ENCODE results near the gene DDO.
"Not testable (repeated sequence)": the region's sequence is repeated elsewhere in the genome, so short reads cannot be mapped to it uniquely, and the experiment has no call there.

DDO gene

DNA sequence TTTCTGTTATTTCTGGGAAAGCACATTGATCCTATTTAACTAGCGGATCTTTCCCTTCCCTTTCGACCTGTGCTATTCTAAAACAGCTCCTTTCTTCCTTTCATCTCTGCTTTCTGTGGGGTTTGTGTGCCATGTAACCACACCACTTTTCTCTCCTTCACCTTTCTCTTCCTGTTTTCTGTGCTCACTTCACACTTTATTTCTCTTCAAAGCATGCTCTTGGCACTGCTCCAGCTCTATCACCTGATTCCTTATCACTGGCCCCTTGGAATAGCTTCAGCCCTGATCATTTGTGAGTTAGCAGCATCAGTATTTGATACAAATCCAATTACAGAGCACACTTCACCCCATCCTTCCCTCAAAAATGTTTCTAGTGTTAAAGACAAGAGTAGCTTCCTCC is 49.1 kb downstream of the DDO start:
- DNase-seq, result no peak

DNA sequence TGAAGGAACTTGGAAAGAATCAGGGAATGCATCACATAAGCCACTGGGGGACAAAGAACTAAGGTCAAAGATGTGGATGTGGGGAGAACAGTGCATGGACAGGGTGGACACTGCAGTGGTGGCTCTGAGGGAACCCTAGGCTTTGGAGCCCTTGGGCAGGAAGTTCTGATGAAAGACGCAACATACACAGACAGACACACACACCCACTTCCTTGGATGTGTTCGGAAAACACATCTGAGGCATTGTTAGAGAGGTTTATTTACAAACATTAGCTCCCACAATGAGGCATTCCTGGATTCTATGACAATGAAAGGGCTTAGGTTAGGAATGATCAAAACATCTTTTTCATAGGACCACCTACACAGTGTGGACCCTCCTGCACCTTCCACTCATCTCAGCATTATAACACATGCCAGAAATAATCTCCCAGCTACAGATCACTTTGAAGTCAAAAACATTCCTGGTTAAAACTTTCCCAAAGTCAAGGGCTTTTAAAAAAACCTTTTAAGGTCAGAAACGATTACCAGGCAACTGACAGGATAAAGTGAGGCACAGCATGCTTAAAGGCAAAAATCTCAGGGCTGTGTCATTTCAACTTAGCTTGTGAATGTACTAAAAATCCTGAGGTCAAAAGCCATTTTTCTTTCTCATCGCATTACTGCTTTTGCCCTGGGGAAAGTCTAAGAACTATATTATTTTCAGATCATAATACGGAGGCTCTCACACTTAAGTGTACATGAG is 50.8 kb downstream of the DDO start:
- no peak for DNase-seq

DNA sequence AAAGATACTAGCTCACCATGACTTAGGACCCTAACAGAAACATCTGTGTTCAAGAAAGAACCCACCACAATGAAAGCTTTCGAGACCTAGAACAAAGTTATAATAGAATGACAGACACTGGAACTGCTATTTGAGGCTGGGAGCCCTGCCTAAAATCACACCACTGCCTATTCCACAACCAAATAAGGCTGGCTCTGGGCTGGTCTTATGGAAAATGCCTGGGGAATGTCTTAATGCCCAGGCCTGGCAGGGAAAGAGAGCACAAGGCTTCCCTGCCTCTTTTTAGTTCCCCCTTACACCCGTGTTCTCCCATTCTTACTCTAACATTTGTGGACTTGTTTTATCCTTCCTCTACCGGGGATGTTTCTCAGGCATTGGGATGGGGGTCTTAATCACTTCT is 51.6 kb downstream of the DDO start:
- DNase-seq, result no peak

DNA sequence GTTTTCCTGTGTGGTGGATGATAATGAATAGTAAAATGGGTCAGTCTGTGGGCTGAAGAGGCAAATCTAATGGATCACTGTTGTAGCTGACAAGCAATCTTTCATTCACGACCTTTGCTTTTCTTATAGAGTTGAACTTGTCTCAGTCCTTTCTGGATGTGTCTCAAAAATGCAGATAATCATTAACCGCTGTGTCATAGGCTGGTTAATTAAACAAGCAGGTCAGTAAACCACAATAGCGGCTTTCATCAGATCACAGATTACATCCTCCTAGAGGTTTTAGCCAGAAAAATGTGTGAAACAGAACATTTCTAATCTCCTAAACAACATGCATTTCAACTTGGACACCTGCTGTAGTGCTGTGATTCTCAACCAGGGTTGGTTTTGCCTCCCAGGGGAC is 54.7 kb downstream of the DDO start:
- no peak for DNase-seq

DNA sequence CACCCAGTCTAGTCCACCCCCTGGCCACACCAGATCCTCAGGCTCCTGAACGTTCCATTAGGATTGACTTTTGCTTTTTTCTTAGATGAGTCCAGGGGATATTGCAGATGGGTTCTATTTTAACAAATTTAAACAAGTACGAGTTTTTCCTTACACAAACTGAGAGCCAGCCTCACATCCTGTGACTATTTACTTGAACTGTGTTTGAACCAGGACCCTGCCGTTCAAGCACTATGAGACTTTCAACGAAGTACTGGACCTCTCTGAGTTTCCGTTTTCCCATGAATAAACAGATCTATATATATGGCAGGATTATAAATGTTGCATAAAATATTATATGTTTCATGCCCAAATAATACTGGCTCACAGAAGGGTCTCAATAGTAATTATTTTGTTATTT is 55.8 kb downstream of the DDO start:
- DNase-seq, result no peak

DNA sequence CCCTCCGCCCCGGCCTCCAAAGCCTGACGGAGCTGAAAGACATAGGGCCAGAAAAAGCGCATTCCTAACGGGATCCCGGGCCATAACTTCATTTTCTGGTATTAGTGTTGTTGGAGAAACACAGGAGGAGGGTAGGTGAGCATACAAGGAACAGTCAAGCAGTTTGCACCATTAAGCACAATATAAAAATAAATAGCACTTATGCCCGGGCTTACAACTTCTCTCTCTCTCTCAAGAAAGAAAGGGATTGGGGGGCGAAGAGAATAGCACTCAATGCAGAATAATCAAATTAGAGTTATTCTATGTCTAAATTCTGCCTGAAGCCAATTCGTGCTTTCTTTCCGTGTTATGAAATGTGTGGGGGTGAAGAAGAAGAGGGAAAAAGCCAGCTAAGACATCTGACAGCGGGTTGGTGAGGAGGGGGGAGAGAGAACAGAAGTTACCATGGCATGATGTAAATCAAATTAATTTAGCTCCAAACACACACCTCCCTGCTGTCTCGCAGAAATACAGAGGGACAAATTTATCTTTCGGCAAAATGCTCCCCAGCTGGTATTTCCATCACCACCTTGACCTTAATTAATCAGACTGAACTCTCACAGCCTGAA is 56.7 kb downstream of the DDO start:
- no peak for DNase-seq

DNA sequence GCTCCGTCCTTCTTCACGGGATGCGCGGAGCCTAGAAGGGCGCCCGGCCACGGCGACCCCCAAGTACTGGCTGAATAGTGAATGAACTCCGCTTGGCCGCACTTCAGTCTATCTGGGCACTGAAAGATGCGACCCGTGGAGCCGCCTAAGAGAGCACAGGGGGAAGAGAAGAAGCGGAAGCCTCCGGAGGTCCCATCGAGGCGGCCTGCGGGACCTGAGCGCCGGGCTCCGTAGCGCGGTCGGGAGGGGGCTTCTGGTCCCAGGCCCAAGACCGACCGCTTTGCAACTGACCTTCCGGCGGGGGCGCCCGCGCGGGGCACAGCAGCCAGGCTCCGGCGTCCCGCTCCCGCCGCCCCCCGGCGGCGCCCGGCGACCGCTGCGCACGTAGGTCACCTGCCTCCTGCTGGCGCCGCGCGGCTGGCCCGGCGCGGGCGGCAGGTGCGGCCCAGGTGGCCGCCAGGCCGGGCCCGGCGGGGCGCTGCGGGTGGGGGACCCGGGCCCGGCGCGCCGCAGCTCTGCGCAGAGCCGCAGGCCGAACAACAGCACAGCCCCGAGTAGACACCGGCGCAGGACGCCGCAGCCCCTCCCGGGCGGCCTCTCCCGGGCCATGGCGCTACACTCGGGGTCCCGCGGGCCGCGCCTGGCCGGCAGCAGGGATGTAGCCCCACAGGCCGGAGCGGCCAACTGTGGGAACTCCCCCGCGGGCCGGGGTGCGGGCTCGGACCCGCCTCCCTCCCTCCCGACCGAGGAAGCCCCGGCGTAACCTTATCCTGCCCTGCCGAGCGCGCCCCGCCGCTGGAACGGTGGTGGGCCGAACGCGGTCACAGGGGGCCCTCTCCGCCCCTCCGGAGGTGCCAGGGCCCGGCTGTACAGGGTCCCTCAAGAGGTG is 57.5 kb downstream of the DDO start, which contains the start of gene METTL24:
Gene METTL24, minus strand, starts transcription at position 686 of the 889 bp plus-strand sequence. Its CDS starts 77 bp downstream, at position 609.
- peak; percentile 71 for DNase-seq

DNA sequence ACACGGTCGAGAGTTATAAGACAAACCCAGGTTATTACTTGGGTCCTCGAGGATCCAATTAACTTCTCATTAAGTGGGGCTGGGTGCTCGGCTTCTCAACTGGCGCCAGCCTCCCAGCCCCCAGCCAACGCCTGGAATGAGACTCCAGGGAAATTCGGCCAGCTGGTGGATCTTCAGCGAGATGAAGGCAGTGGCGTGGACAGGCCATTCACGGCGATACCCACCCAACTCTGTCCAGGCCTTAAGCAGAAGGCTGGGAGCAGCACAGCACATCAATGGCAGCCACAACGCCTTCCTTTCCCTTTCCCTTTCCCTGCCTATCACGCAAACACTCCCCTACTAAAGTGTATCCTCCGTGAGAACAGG is 58.1 kb downstream of the DDO start:
- DNase-seq, result no peak

DNA sequence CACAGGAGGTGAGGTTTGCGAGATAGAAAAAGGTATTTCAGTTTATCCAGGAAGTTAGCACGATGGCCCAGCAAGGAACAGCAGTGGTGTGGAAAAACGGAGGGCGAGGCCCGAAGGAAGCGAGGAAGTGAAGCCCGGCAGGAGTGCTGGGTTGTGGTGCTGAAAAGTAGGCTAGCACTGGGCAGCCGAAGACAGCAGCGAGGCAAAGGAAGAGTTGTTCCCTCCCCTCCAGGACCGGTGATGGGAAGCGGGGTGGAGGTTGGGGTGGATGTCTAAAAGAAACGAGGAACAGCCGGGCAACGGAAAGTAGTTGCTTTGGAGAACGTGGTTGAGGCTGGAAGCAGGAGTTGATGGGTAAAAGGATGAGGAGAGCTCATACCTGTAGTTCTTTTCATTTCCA is 58.6 kb downstream of the DDO start:
- no peak for DNase-seq

DNA sequence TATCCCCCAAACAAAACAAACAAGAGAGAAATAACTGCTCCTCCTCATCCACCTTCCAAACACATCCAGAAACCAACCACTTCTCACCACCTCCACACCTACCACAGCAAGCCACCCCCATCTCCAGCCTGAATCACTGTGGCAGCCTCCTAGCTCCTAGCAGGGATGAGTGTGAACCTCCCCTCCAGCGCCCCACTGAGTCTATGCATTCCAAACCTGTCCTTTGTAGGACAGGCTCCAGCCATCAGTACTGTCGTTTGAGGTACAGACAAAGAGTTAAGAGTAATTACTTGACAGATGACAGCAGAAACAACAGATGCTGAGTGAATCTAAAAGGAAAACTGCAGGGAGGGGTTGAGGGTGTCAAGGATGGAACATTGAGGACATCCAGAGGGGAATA is 59.6 kb downstream of the DDO start:
- no peak for DNase-seq

DNA sequence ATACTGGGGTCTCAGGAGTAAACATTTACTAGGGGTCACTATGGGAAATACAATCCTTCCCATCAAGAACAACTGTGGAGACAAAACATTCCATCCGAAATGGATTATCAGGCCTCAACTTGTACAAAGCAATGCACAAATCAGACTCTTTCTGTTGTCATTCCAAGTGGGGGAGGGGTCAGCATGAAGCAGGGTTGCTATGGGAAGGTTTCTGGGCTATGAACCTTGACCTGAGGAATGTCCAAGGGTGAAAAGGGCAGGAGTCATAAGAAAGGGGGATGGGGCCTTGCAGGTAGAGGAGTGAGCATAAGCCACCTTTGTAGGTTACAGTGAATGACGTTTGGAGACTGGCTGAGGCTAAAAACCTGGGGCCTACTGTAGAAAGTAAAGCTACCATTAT is 60.4 kb downstream of the DDO start:
- DNase-seq, result no peak

DNA sequence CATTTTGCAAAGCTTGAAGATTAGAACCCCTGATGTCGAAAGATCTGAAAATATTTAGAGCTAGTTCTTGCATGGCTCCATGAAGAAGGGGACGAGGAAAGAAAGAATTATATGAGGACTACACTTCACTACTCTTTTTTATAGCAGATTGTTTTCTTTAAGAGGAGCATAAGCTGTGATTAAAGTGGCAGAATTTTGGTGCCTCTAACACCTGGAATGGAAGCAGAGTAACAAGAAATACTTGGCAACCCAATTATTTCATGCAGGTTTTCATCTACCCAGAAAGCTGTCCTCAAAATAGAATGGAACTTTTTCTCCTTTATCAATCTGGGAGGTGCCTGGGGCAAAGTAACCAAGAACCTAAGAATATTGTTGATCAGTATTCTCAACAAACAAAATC is 61.2 kb downstream of the DDO start:
- DNase-seq, result no peak

DNA sequence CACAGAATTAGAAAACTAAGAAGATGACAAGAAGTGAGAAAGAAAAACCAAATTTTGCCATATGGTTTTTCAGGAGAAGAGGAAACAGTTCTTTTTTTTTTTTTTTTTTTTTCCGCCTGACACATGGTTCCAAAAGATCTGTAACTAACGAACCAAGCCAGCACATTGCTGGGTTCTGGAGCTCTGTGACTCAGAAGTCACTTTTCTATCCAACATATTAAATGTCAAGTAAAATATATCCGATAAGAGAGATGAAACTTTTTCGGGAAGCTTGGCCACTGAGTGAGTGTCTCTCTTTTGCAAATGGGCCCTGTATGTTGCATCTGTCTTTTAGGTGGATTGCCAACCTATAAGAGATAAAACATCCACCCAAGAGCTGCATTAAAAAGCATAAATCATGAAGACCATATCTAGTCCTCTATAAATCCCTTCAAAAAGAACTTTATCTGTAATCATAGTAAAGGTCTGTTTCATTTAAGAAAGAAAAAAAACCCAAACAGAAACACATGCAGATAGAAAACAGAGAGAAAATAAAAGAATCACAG is 61.8 kb downstream of the DDO start:
- no peak for DNase-seq

DNA sequence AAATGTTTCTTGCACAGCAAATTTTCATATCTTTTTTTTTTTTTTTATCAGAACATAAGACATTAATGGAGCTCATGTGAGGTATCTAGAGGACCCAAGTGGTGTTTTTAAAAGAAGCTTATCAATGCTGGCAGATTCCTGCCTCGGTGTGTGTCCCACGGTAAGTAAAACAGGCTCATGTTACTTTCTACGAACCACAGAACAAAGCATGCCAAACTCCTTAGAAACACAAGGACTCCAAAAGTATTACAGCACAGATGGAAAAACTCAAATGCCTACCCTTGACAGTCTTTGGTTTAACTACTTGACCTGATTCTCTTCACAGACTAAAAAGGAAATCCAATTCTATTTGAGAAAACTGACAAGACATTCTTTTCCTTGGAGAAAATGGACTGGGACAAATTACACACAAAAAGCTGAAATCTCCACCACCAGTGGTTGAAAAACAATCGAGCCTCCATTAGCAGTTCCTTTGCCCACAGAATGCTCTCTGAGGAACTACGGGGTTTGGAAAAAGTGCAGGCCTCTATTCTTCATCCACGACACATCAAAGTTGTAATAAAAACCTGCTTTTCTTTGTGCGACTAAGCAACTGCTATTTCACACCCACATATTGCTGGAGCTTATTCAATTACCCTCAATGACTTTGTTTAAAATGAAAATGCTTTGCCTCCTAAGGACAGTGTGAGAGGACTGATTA is 62.7 kb downstream of the DDO start:
- no peak for DNase-seq

DNA sequence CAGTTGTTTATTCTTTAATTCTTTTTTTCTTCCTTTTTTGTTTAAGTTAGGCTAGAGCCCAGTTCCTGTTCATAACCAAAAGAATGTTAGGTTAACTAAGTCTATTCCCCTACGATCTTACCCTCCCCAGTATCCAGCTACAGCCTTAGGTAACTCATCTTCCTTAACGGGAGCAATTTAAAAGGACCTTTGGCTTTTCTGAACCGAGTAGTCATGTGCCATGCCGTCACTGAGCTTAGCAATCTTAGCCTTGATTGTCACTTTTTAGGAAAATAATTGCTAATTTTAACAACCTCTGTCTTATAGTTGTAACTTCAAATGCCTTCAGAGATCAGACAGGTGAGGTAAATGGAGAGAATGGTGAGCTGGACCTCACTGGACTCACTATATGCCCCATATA is 63.4 kb downstream of the DDO start:
- DNase-seq, result no peak

DNA sequence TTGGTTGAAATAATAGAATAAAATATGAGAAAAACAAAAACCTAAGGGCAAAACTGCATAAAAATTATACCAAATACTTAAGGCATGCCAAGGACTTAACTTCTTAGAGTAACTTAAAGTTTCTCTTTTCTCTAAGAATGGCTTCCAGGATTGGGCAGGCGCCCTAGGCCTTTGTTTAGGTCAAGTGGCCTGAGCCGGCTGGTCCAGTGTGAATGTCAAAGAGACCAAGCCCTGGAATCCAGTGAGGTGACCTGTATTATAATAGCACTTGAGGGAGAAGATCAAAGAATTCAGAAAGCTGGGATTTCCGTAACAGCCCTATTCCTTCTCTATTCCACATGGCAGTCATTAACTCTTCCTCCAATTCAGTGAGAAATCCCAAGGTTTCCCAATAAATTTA is 63.8 kb downstream of the DDO start:
- DNase-seq, result no peak

DNA sequence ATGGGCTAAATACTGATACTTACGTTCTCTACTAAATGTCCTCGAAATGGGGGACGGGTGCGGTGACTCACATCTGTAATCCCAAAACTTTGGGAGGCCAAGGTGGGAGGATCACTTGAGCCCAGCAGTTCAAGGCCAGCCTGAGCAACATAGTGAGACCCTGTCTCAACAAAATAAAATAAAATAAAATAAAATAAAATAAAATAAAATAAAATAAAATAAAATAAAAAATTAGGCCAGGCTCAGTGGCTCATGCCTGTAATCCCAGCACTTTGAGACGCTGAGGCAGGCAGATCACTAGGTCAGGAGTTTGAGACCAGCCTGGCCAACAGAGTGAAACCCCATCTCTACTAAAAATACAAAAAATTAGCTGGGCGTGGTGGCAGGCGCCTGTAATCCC is 64.8 kb downstream of the DDO start:
- not testable (repeated sequence) for DNase-seq

DNA sequence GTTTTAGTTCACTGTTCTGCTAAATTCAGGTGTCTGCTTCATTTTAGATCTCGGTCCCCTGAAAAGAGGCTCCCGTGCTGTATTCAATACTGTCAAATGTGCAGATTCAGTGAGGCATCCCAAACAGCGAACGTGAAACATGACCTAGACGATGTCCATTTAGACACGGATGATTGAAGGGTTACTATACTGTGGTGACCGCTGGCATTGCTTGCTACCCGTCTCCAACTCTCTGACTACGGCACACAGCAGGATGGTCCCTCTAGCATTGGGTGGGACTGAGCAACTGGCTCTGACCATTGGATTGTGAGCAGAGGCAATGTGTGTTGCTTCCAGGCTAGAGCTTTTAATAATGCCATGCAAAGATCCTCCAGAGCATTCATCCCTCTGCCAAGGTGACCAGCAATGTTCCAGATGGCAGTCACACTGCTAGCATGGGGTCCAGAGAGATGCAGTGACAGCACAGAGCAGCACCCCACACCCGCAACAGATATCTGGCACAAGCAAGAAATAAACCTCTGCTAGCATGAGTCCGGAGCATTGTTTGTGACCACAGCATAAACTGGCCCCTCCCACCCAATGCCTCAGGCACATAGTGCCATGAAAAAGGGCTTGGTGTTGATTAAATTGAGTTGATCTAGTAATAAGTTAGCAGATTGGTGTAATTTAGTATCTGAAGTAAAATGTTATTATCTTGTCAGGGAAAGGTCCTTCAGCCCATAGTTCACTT is 66.2 kb downstream of the DDO start:
- no peak for DNase-seq

DNA sequence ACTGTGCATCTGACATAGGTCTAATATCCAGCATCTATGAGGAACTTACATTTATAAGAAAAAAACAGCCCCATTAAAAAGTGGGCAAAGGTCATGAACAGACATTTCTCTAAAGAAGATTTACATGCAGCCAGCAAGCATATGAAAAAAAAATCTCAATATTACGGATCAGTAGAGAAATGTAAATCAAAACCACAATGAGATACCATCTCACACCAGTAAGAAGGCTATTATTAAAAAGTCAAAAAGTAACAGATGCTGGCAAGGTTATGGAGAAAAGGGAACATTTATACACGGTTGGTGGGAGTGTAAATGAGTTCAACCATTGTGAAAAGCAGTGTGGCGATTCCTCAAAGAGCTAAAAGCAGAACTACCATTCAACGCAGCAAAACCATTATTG is 70.3 kb downstream of the DDO start:
- DNase-seq, result no peak

DNA sequence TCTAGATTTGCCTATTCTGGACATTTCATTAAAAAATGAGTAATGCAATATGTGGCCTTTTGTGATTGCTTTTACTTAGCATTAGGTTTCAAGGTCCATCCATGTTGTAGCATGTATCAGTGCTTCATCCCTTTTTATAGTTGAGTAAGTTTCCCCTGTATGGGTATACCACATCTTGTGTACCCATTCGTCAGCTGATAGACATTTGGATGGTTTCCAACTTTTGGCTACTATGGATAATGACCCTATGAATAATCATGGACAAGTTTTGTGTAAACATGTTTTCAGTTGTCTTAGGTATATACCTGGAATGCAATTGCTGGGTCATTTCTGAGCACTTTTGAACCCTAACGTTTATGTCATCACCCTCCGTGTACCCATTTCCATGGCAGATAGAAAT is 72.6 kb downstream of the DDO start:
- DNase-seq, result no peak
